Islet precursor cell (in vitro differentiated cells): ENCODE results near the gene DCUN1D2.

Experiments
- DNase-seq: peaks from one replicate; pipeline ENCODE4 v3.0.0-alpha.2; 2018

DCUN1D2 gene

GRCh38 chr13:113420833-113421600 is 69.5 kb downstream of the DCUN1D2 start:
- no peak for DNase-seq

- no peak for DNase-seq
Observed at GRCh38 chr13:113420232-113420631, 70.3 kb downstream of the DCUN1D2 start.

GRCh38 chr13:113419531-113420193 is 70.8 kb downstream of the DCUN1D2 start:
- no peak for DNase-seq

- no peak for DNase-seq
Observed at GRCh38 chr13:113418722-113419049, 71.8 kb downstream of the DCUN1D2 start.

GRCh38 chr13:113417836-113418721 is 72.4 kb downstream of the DCUN1D2 start:
- DNase-seq: no peak

GRCh38 chr13:113417008-113417751 is 73.3 kb downstream of the DCUN1D2 start:
- no peak for DNase-seq

GRCh38 chr13:113415825-113416224 is 74.7 kb downstream of the DCUN1D2 start:
- no peak for DNase-seq

- DNase-seq: no peak
Observed at GRCh38 chr13:113415032-113415431, 75.5 kb downstream of the DCUN1D2 start.

- DNase-seq: no peak
Observed at GRCh38 chr13:113414335-113414734, 76.2 kb downstream of the DCUN1D2 start.

- DNase-seq: no peak
Observed at GRCh38 chr13:113413898-113414282, 76.6 kb downstream of the DCUN1D2 start.

- no peak for DNase-seq
Observed at GRCh38 chr13:113413178-113413897, 77.2 kb downstream of the DCUN1D2 start.

GRCh38 chr13:113412440-113412839 is 78.1 kb downstream of the DCUN1D2 start:
- DNase-seq: no peak

GRCh38 chr13:113411216-113412023 is 79.1 kb downstream of the DCUN1D2 start:
- peak; percentile 76 for DNase-seq

- DNase-seq: peak; percentile 79
Observed at GRCh38 chr13:113410472-113411201, 79.9 kb downstream of the DCUN1D2 start.

- DNase-seq: peak; percentile 42
Observed at GRCh38 chr13:113408562-113408961, 81.9 kb downstream of the DCUN1D2 start.

- peak; percentile 32 for DNase-seq
Observed at GRCh38 chr13:113407531-113408393, 82.7 kb downstream of the DCUN1D2 start.

GRCh38 chr13:113407103-113407530 is 83.4 kb downstream of the DCUN1D2 start:
- peak; percentile 38 for DNase-seq

- DNase-seq: peak; percentile 53
Observed at GRCh38 chr13:113406321-113407102, 84.0 kb downstream of the DCUN1D2 start.
